Measurements from ENCODE around the gene FGF10. TPM values are rescaled to one million over a fixed set of nuclear protein-coding genes. Genes with fewer than 3 reads are reported as not detected.

FGF10 gene
- total RNA-seq, 1 donor from 2014 or later = not detected

GRCh38 chr5:44384816-44385215, 4.4 kb downstream of the FGF10 start:
- H3K4me1 Mint-ChIP-seq (ENCODE audit: low read depth) = no peaks in the 10 kb centered on the region
- no peak overlapping the region for H3K4me3 Mint-ChIP-seq (ENCODE audit: low read depth)
- intact Hi-C loops (cut with micrococcal nuclease) = no loop called here
- peaks cover 1% of the 10 kb centered on the region for H3K9me3 Mint-ChIP-seq
- no peak for DNase-seq (ENCODE audit: low spot score)
- no peaks in the 10 kb centered on the region for H3K36me3 Mint-ChIP-seq (ENCODE audit: low read depth)
- no peak overlapping the region for H3K27ac Mint-ChIP-seq
- H3K27me3 Mint-ChIP-seq (ENCODE audit: low read depth) = peaks cover 21% of the 10 kb centered on the region

- Mint-ChIP-seq H3K27ac (no peak overlapping the region), H3K27me3 (ENCODE audit: low read depth) (peaks cover 10% of the 10 kb centered on the region), H3K4me1 (ENCODE audit: low read depth) (no peaks in the 10 kb centered on the region), H3K4me3 (ENCODE audit: low read depth) (no peak overlapping the region), H3K9me3 (peaks cover 4% of the 10 kb centered on the region), H3K36me3 (ENCODE audit: low read depth) (no peaks in the 10 kb centered on the region)
- DNase-seq (ENCODE audit: low spot score) = no peak
- intact Hi-C loops (cut with micrococcal nuclease) = no loop called here
Measured at GRCh38 chr5:44382894-44383293, 6.3 kb downstream of the FGF10 start.

- Mint-ChIP-seq H3K4me1 (ENCODE audit: low read depth) (no peaks in the 10 kb centered on the region), H3K4me3 (ENCODE audit: low read depth) (no peak overlapping the region), H3K36me3 (ENCODE audit: low read depth) (no peaks in the 10 kb centered on the region), H3K27ac (no peak overlapping the region), H3K9me3 (peaks cover 9% of the 10 kb centered on the region), H3K27me3 (ENCODE audit: low read depth) (no peaks in the 10 kb centered on the region)
- DNase-seq (ENCODE audit: low spot score) = no peak
- intact Hi-C loops (cut with micrococcal nuclease) = no loop called here
Measured at GRCh38 chr5:44377057-44377456, 12.2 kb downstream of the FGF10 start.

GRCh38 chr5:44372028-44372427, 17.2 kb downstream of the FGF10 start:
- H3K27me3 Mint-ChIP-seq (ENCODE audit: low read depth) = no peaks in the 10 kb centered on the region
- no peaks in the 10 kb centered on the region for H3K4me1 Mint-ChIP-seq (ENCODE audit: low read depth)
- peaks cover 5% of the 10 kb centered on the region for H3K9me3 Mint-ChIP-seq
- no peak overlapping the region for H3K27ac Mint-ChIP-seq
- no peak for DNase-seq (ENCODE audit: low spot score)
- H3K4me3 Mint-ChIP-seq (ENCODE audit: low read depth) = no peak overlapping the region
- H3K36me3 Mint-ChIP-seq (ENCODE audit: low read depth) = no peaks in the 10 kb centered on the region
- intact Hi-C loops (cut with micrococcal nuclease) = no loop called here

- intact Hi-C loops (cut with micrococcal nuclease) = no loop called here
- H3K27ac Mint-ChIP-seq = no peak overlapping the region
- no peaks in the 10 kb centered on the region for H3K36me3 Mint-ChIP-seq (ENCODE audit: low read depth)
- no peaks in the 10 kb centered on the region for H3K4me1 Mint-ChIP-seq (ENCODE audit: low read depth)
- no peak for DNase-seq (ENCODE audit: low spot score)
- H3K9me3 Mint-ChIP-seq = peaks cover 2% of the 10 kb centered on the region
- no peaks in the 10 kb centered on the region for H3K27me3 Mint-ChIP-seq (ENCODE audit: low read depth)
- no peak overlapping the region for H3K4me3 Mint-ChIP-seq (ENCODE audit: low read depth)
Measured at GRCh38 chr5:44367203-44367602, 22.0 kb downstream of the FGF10 start.

GRCh38 chr5:44365345-44365744, 23.9 kb downstream of the FGF10 start:
- H3K27me3 Mint-ChIP-seq (ENCODE audit: low read depth) = no peaks in the 10 kb centered on the region
- no peaks in the 10 kb centered on the region for H3K9me3 Mint-ChIP-seq
- no peak for DNase-seq (ENCODE audit: low spot score)
- intact Hi-C loops (cut with micrococcal nuclease) = no loop called here
- H3K4me1 Mint-ChIP-seq (ENCODE audit: low read depth) = no peaks in the 10 kb centered on the region
- H3K27ac Mint-ChIP-seq = no peak overlapping the region
- no peak overlapping the region for H3K4me3 Mint-ChIP-seq (ENCODE audit: low read depth)
- H3K36me3 Mint-ChIP-seq (ENCODE audit: low read depth) = no peaks in the 10 kb centered on the region

- no peaks in the 10 kb centered on the region for H3K36me3 Mint-ChIP-seq (ENCODE audit: low read depth)
- H3K4me3 Mint-ChIP-seq (ENCODE audit: low read depth) = no peak overlapping the region
- intact Hi-C loops (cut with micrococcal nuclease) = no loop called here
- H3K27ac Mint-ChIP-seq = no peak overlapping the region
- DNase-seq (ENCODE audit: low spot score) = no peak
- no peaks in the 10 kb centered on the region for H3K27me3 Mint-ChIP-seq (ENCODE audit: low read depth)
- H3K9me3 Mint-ChIP-seq = no peaks in the 10 kb centered on the region
- no peaks in the 10 kb centered on the region for H3K4me1 Mint-ChIP-seq (ENCODE audit: low read depth)
Measured at GRCh38 chr5:44364097-44364496, 25.1 kb downstream of the FGF10 start.

- no peak for DNase-seq (ENCODE audit: low spot score)
- H3K9me3 Mint-ChIP-seq = no peaks in the 10 kb centered on the region
- no peak overlapping the region for H3K27ac Mint-ChIP-seq
- intact Hi-C loops (cut with micrococcal nuclease) = no loop called here
- no peak overlapping the region for H3K4me3 Mint-ChIP-seq (ENCODE audit: low read depth)
- no peaks in the 10 kb centered on the region for H3K36me3 Mint-ChIP-seq (ENCODE audit: low read depth)
- no peaks in the 10 kb centered on the region for H3K27me3 Mint-ChIP-seq (ENCODE audit: low read depth)
- H3K4me1 Mint-ChIP-seq (ENCODE audit: low read depth) = no peaks in the 10 kb centered on the region
Measured at GRCh38 chr5:44361342-44362001, 27.7 kb downstream of the FGF10 start.

GRCh38 chr5:44360919-44361318, 28.3 kb downstream of the FGF10 start:
- H3K27me3 Mint-ChIP-seq (ENCODE audit: low read depth) = no peaks in the 10 kb centered on the region
- intact Hi-C loops (cut with micrococcal nuclease) = no loop called here
- H3K36me3 Mint-ChIP-seq (ENCODE audit: low read depth) = no peaks in the 10 kb centered on the region
- no peak overlapping the region for H3K4me3 Mint-ChIP-seq (ENCODE audit: low read depth)
- no peak overlapping the region for H3K27ac Mint-ChIP-seq
- H3K4me1 Mint-ChIP-seq (ENCODE audit: low read depth) = no peaks in the 10 kb centered on the region
- H3K9me3 Mint-ChIP-seq = no peaks in the 10 kb centered on the region
- DNase-seq (ENCODE audit: low spot score) = no peak

GRCh38 chr5:44358421-44358820, 30.8 kb downstream of the FGF10 start:
- no peak overlapping the region for H3K27ac Mint-ChIP-seq
- DNase-seq (ENCODE audit: low spot score) = no peak
- no peaks in the 10 kb centered on the region for H3K9me3 Mint-ChIP-seq
- no peaks in the 10 kb centered on the region for H3K4me1 Mint-ChIP-seq (ENCODE audit: low read depth)
- no peaks in the 10 kb centered on the region for H3K27me3 Mint-ChIP-seq (ENCODE audit: low read depth)
- intact Hi-C loops (cut with micrococcal nuclease) = no loop called here
- H3K4me3 Mint-ChIP-seq (ENCODE audit: low read depth) = no peak overlapping the region
- no peaks in the 10 kb centered on the region for H3K36me3 Mint-ChIP-seq (ENCODE audit: low read depth)

GRCh38 chr5:44356231-44356630, 33.0 kb downstream of the FGF10 start:
- Mint-ChIP-seq H3K36me3 (ENCODE audit: low read depth) (no peaks in the 10 kb centered on the region), H3K4me3 (ENCODE audit: low read depth) (no peak overlapping the region), H3K27ac (no peak overlapping the region), H3K27me3 (ENCODE audit: low read depth) (no peaks in the 10 kb centered on the region), H3K9me3 (no peaks in the 10 kb centered on the region), H3K4me1 (ENCODE audit: low read depth) (no peaks in the 10 kb centered on the region)
- intact Hi-C loops (cut with micrococcal nuclease) = no loop called here
- no peak for DNase-seq (ENCODE audit: low spot score)

- Mint-ChIP-seq H3K27me3 (ENCODE audit: low read depth) (no peaks in the 10 kb centered on the region), H3K9me3 (no peaks in the 10 kb centered on the region), H3K4me3 (ENCODE audit: low read depth) (no peak overlapping the region), H3K4me1 (ENCODE audit: low read depth) (no peaks in the 10 kb centered on the region), H3K36me3 (ENCODE audit: low read depth) (no peaks in the 10 kb centered on the region), H3K27ac (no peak overlapping the region)
- intact Hi-C loops (cut with micrococcal nuclease) = no loop called here
- no peak for DNase-seq (ENCODE audit: low spot score)
Measured at GRCh38 chr5:44345871-44346270, 43.3 kb downstream of the FGF10 start.

- H3K27ac Mint-ChIP-seq = no peak overlapping the region
- H3K4me1 Mint-ChIP-seq (ENCODE audit: low read depth) = no peaks in the 10 kb centered on the region
- H3K4me3 Mint-ChIP-seq (ENCODE audit: low read depth) = no peak overlapping the region
- H3K36me3 Mint-ChIP-seq (ENCODE audit: low read depth) = no peaks in the 10 kb centered on the region
- intact Hi-C loops (cut with micrococcal nuclease) = no loop called here
- no peaks in the 10 kb centered on the region for H3K9me3 Mint-ChIP-seq
- no peaks in the 10 kb centered on the region for H3K27me3 Mint-ChIP-seq (ENCODE audit: low read depth)
- no peak for DNase-seq (ENCODE audit: low spot score)
Measured at GRCh38 chr5:44336708-44337107, 52.5 kb downstream of the FGF10 start.

GRCh38 chr5:44334622-44335021, 54.6 kb downstream of the FGF10 start:
- Mint-ChIP-seq H3K27ac (no peak overlapping the region), H3K36me3 (ENCODE audit: low read depth) (no peaks in the 10 kb centered on the region), H3K9me3 (no peaks in the 10 kb centered on the region), H3K27me3 (ENCODE audit: low read depth) (no peaks in the 10 kb centered on the region), H3K4me3 (ENCODE audit: low read depth) (no peak overlapping the region), H3K4me1 (ENCODE audit: low read depth) (no peaks in the 10 kb centered on the region)
- no peak for DNase-seq (ENCODE audit: low spot score)
- intact Hi-C loops (cut with micrococcal nuclease) = loop anchor here (5.0 kb wide), 1 partner anchor 702 kb away; no protein-coding TSS in a partner anchor

Data from activated T-helper 2 cell treated with anti-CD3 and anti-CD28 coated beads, Interferon-gamma antibody, Interleukin-2, Interleukin-4, amounts not matched to agents 10 μg/mL and 5 μg/mL and 100 μg/mL, durations not matched to agents 14 hours and 24 hours and 36 hours (primary cell).